ENCODE measurements around the gene SMG7. TPM values are rescaled to one million over a fixed set of nuclear protein-coding genes. Genes with fewer than 3 reads are reported as not detected.

SMG7 gene
- polyA plus RNA-seq, 1 donor: 87.4 TPM

- DNase-seq: no peak
Measured at GRCh38 chr1:183514235-183514634, 41.9 kb downstream of the SMG7 start.

- no peak for DNase-seq
Measured at GRCh38 chr1:183515002-183515689, 42.8 kb downstream of the SMG7 start.

GRCh38 chr1:183516725-183517124, 44.4 kb downstream of the SMG7 start:
- DNase-seq: no peak

DNA sequence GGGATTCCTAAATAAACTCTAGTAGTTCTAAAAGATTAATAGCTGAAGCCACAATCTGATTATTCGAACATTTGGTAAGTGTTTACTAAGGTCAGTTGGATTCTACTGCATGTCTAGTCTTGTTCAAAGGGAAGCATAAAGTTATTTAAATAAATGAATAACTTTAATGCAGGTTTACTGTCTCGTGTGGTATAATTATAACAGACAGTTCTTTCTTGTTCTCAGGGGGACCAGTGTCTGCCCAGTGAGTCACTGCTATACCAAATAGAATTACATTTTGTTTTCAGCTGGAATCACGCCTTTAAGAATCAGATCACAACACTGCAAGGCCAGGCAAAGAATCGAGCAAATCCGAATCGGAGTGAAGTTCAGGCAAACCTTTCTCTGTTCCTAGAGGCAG, 45.1 kb downstream of the SMG7 start:
- no peak for DNase-seq

DNA sequence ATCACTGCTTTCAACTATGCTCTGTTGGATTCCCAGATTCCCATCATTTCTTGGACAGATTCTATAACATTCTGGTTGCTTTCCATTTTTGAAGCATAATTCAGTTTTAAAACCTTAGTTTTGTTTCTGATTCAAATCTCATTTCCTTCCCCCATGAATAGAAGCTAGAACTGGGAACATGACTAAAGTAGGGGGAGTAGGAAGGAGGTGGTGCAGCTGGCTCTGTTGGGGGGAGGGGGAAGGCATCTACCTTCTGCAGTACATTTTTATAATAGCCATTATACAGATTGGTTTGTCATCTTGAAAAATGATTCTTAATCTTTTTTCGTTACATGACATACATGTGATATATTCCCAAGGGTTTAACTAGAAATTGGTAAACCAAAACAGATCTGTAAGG, 48.1 kb downstream of the SMG7 start:
- DNase-seq: no peak

GRCh38 chr1:183522104-183522503, 49.8 kb downstream of the SMG7 start:
- no peak for DNase-seq

DNA sequence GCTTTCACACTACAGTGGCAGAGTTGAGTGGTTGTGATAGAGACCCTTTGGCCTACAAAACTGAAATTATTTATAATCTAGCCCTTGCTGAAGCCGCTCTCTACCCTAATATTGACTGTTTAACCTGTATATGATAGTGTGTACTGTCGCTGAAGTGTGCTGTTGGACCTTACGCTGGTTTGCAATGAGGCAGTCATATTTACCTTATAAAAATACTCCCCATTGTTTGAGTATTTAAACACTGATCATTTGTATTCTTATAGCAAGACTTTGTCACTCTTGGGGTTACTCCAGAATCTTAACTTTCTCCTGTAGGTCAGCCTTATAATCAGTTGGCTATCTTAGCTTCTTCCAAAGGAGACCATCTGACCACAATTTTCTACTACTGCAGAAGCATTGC, 56.3 kb downstream of the SMG7 start:
- DNase-seq: no peak

DNA sequence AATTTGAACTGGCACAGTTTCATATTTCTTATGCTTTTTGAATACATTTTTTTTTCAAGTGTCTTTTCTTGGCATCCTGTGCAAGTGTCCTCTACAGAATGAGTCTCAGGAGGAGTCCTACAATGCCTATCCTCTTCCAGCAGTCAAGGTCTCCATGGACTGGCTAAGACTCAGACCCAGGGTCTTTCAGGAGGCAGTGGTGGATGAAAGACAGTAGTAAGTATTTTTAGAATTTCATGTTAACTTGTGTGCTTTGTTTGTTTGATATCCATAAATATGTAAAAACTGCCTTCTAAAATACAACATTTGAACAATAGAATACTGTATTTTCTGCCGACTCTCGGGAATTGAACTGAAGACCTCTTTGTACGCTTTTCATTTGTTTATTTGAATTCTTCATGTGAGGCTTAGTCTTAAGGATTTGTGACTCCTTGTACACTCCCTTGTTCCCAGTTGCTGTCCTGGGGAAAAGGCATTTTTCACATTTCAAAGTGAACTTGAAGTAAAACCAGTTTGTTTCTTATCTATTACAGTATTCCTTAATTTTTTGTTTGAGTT, 61.4 kb downstream of the SMG7 start:
- DNase-seq: no peak

DNA sequence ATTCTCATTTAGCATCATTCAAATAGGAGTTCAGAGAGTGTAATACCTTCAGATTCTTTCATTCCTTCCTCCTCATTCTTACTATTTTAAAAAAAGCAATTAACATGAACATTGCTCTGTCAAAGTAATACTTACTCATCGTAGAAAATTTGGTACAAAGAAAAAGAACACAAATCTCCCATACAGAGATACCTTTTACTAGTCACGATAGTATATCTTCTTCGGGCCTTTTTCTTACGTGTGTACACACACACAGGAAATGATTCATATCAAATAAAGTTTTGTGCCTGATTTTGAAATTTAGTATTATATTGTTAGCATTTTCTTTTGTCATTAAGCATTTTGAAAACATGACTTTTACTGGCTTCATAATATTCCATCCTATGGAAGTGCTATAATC, 65.1 kb downstream of the SMG7 start:
- DNase-seq: no peak

- DNase-seq: peak; percentile 52
Measured at GRCh38 chr1:183543619-183544204, 71.4 kb downstream of the SMG7 start.

DNA sequence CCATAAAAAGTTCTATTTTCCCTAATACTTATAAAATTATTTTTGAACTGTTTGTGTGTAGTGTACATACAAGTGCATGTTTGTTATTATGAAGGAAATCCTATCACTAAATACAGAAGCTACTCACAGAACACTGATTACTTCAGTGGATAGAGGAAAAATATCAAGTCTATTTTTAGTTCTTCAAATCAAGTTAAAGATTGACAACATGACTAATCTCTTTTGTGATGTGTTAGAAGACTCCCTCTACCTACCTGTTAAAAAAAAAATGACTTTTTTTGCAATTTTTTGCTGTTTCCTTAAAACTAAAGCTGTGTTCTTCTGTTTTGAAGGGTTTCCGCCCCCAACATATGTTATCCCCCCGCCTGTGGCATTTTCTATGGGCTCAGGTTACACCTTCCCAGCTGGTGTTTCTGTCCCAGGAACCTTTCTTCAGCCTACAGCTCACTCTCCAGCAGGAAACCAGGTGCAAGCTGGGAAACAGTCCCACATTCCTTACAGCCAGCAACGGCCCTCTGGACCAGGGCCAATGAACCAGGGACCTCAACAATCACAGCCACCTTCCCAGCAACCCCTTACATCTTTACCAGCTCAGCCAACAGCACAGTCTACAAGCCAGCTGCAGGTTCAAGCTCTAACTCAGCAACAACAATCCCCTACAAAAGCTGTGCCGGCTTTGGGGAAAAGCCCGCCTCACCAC, 72.4 kb downstream of the SMG7 start:
- DNase-seq: peak; percentile 28

- no peak for DNase-seq
Measured at GRCh38 chr1:183546427-183546826, 74.1 kb downstream of the SMG7 start.

DNA sequence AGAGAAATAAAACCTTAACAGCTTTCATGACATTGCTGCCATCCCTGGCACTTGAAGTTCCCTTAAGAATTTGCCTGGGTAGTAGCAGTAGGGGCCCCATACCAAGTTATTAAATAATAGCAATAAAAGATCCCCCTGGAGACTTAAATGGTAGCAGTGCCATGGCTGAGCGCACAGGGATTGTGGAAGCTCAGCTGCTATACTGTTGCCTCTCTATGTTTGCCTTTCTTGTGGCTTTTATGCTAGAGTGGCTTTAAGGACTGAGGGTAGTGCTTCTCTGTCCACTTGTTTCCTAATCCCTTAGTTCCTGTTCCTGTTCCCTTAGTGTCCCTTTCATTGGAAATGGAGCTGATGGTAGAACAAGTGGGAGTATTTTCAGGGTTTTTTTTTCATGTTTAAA, 75.8 kb downstream of the SMG7 start:
- DNase-seq: no peak

- no peak for DNase-seq
Measured at GRCh38 chr1:183550915-183551314, 78.6 kb downstream of the SMG7 start.

DNA sequence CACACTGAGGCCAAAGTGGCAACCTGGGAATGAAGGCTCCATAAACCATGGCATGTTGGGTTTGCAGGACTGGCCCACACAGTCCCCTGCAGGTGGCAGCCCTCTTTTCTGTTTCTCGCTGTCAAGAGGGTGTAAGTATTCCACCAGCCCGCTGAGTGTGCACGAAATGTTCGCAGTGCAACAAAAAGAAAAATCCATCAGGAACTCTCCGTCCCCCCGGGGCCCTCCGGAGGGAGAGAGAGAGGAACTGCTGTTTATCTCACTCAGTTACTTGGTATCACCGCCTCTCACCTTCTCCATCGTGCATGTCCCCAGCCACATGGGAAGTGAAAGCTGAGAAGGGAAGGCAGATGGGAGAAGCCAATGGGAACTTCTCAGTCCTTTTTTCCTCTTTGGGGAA, 79.6 kb downstream of the SMG7 start:
- DNase-seq: no peak

DNA sequence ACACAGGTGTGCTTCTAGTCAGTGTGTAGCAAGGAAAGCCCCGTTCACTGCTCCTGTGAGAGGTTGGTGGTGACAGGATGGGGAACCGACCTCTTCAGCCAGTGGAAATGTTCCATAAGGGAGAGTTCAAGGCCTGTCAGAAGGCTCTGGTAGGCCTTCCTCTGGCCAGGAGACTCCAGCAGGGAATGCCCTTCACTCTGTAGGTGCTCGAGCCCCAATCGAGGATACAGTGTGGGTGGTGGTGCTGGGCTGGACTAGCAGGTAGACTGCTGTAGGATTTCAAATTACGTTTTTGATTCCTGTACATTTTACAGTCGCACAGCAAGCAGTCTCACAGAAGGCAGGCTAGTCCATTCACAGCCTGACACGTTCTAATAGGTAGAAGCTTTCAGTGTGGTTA, 80.1 kb downstream of the SMG7 start:
- no peak for DNase-seq

- DNase-seq: no peak
Measured at GRCh38 chr1:183552891-183553290, 80.6 kb downstream of the SMG7 start.

GRCh38 chr1:183553331-183553730, 81.0 kb downstream of the SMG7 start:
- DNase-seq: no peak

- no peak for DNase-seq
Measured at GRCh38 chr1:183553764-183554163, 81.5 kb downstream of the SMG7 start.

GRCh38 chr1:183554577-183554976, 82.3 kb downstream of the SMG7 start:
- no peak for DNase-seq

- DNase-seq: no peak
Measured at GRCh38 chr1:183559061-183559460, 86.8 kb downstream of the SMG7 start.

DNA sequence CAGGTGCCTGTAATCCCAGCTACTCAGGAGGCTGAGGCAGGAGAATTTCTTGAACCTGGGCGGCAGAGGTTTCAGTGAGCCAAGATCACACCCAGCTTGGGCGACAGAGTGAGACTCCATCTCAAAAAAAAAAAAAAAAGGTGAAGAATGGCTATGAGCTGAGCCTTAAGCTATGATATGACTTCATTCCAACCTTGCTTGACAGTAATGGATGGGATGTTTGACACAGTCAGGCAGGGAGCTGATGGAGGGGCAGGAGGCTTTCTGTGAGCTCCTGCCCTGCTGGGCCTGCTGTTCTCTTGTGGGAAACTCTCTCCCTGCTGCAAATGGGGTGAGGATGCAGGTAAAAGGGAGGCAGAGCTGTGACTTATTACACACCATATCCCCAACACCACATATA, 90.4 kb downstream of the SMG7 start:
- DNase-seq: no peak

- no peak for DNase-seq
Measured at GRCh38 chr1:183565261-183565660, 93.0 kb downstream of the SMG7 start.

Measured in left kidney (tissue), 2 donors.